MM.1S (cell line): Measurements from ENCODE around the gene CABCOCO1.

Source experiments
- DNase-seq: peaks from one replicate; pipeline ENCODE4 v3.0.0-alpha.2; 2015
- H2AFZ ChIP-seq: fragments of 300-600 bp; sonication (generic); 2 replicates; pipeline ENCODE4 v1.6.0; 2016; ENCODE audit warnings: antibody characterized with exemption, low read length
- H3F3A ChIP-seq: fragments of 300-600 bp; sonication (generic); 2 replicates; pipeline ENCODE4 v1.6.1; 2016; ENCODE audit warnings: mild to moderate bottlenecking, antibody characterized with exemption, low read length, moderate library complexity, mixed read lengths; ENCODE audit not compliant: insufficient read depth
- H3K27ac ChIP-seq: fragments of 300-600 bp; sonication (generic); 2 replicates; pipeline ENCODE4 v1.5.1; 2016; ENCODE audit warnings: mild to moderate bottlenecking, low read length
- H3K27me3 ChIP-seq: fragments of 300-600 bp; sonication (generic); replicated peaks from 2 replicates; pipeline ENCODE4 v1.6.0; 2016; ENCODE audit warnings: low read length; ENCODE audit not compliant: insufficient read depth
- H3K36me3 ChIP-seq: fragments of 300-600 bp; sonication (generic); replicated peaks from 2 replicates; pipeline ENCODE4 v1.6.1; 2016; ENCODE audit warnings: mild to moderate bottlenecking, low read length, mixed read lengths; ENCODE audit not compliant: insufficient read depth
- H3K4me1 ChIP-seq: fragments of 300-600 bp; sonication (generic); 2 replicates; pipeline ENCODE4 v1.6.1; 2016; ENCODE audit warnings: low read length, mixed read lengths
- H3K4me2 ChIP-seq: fragments of 300-600 bp; sonication (generic); 2 replicates; pipeline ENCODE4 v1.6.0; 2016; ENCODE audit warnings: low read depth, low read length
- H3K4me3 ChIP-seq: fragments of 300-600 bp; sonication (generic); 2 replicates; pipeline ENCODE4 v1.5.1; 2016; ENCODE audit warnings: low read length, mixed read lengths
- H3K79me2 ChIP-seq: fragments of 300-600 bp; sonication (generic); 2 replicates; pipeline ENCODE4 v1.6.1; 2016; ENCODE audit warnings: mixed run types, low read length, mixed read lengths
- H3K9ac ChIP-seq: fragments of 300-600 bp; sonication (generic); 2 replicates; pipeline ENCODE4 v1.6.1; 2016; ENCODE audit warnings: low read length, mixed read lengths
- H3K9me2 ChIP-seq: fragments of 300-600 bp; sonication (generic); replicated peaks from 2 replicates; pipeline ENCODE4 v1.6.1; 2016; ENCODE audit warnings: mild to moderate bottlenecking, low read length, mixed read lengths; ENCODE audit not compliant: insufficient read depth
- H3K9me3 ChIP-seq: fragments of 300-600 bp; sonication (generic); replicated peaks from 2 replicates; pipeline ENCODE4 v1.6.1; 2016; ENCODE audit warnings: mild to moderate bottlenecking, low read length, mixed read lengths; ENCODE audit not compliant: insufficient read depth
- H4K20me1 ChIP-seq: fragments of 300-600 bp; sonication (generic); 2 replicates; pipeline ENCODE4 v1.6.1; 2016; ENCODE audit warnings: mild to moderate bottlenecking, low read length, moderate library complexity, mixed read lengths; ENCODE audit not compliant: insufficient read depth
- EZH2 ChIP-seq: fragments of 300-600 bp; sonication (generic); optimal IDR thresholded peaks from 2 replicates; pipeline ENCODE3; 2017; ENCODE audit warnings: low read depth, mild to moderate bottlenecking, antibody characterized with exemption, low read length, mixed read lengths
- EZH2phosphoT487 ChIP-seq: fragments of 300-600 bp; sonication (generic); IDR thresholded peaks from 2 replicates; pipeline ENCODE4 v1.6.1; 2018; ENCODE audit warnings: antibody characterized with exemption, low read length
- TF ChIP-seq, protein P1 (sequence below): fragments of 300-600 bp; sonication (generic); IDR thresholded peaks from 2 replicates; pipeline ENCODE4 v1.5.1; 2016; ENCODE audit warnings: antibody characterized with exemption, low read length, mixed read lengths

CABCOCO1 gene

DNA sequence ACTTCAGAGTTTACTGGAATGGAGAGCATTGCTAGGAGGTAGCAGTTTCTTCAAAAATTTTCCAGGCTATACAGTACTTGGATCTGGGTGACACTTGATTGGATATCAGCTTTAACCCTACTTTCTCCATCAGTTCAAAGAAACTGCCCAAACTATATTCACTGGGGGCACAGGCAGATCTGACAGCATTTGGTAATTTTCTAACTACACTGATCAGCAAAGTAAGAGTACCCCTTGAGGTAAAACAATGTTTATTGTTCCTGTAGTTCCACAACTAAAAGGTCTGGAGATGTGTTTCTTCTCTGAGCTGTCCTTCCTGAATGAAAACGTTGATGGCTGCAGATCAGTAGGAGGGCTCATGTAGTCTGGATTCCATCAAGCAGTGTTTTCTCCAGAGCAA, 104.2 kb downstream of the CABCOCO1 start:
- Histone ChIP-seq H3K27ac (no peak overlapping the region), H3K9me2 (no peaks in the 10 kb centered on the region), H3K9me3 (no peaks in the 10 kb centered on the region), H3K4me3 (no peak overlapping the region), H3F3A (no peaks in the 10 kb centered on the region), H3K4me1 (no peaks in the 10 kb centered on the region), H3K9ac (no peak overlapping the region), H4K20me1 (no peaks in the 10 kb centered on the region), H3K79me2 (no peaks in the 10 kb centered on the region), H2AFZ (no peak overlapping the region), H3K36me3 (no peaks in the 10 kb centered on the region), H3K4me2 (no peak overlapping the region), H3K27me3 (no peaks in the 10 kb centered on the region)
- TF ChIP-seq, protein P1, sequence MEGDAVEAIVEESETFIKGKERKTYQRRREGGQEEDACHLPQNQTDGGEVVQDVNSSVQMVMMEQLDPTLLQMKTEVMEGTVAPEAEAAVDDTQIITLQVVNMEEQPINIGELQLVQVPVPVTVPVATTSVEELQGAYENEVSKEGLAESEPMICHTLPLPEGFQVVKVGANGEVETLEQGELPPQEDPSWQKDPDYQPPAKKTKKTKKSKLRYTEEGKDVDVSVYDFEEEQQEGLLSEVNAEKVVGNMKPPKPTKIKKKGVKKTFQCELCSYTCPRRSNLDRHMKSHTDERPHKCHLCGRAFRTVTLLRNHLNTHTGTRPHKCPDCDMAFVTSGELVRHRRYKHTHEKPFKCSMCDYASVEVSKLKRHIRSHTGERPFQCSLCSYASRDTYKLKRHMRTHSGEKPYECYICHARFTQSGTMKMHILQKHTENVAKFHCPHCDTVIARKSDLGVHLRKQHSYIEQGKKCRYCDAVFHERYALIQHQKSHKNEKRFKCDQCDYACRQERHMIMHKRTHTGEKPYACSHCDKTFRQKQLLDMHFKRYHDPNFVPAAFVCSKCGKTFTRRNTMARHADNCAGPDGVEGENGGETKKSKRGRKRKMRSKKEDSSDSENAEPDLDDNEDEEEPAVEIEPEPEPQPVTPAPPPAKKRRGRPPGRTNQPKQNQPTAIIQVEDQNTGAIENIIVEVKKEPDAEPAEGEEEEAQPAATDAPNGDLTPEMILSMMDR = no peak
- DNase-seq = no peak

DNA sequence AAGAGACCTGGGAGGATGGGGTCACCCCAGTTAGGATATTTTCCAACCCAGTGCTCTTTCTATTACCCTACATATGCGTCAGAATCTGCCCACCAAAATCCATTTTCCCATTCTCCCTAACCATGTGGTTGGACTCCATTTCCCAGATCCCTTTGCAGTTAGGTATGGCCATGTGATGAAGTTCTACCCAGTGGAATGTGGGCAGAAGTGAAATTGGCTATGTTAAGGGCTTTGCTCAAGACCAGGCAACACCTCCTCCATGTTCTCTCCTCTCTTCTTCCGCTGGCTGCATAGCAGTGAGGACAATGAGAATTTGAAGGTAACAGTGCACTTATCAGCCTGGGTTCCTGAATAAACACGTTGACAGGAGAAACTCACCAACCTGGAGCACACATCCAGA, 111.3 kb downstream of the CABCOCO1 start:
- Histone ChIP-seq H3F3A (no peaks in the 10 kb centered on the region), H3K4me1 (no peaks in the 10 kb centered on the region), H2AFZ (no peak overlapping the region), H3K4me3 (no peak overlapping the region), H3K27ac (no peak overlapping the region), H3K36me3 (no peaks in the 10 kb centered on the region), H3K27me3 (no peaks in the 10 kb centered on the region), H3K4me2 (no peak overlapping the region), H3K79me2 (no peaks in the 10 kb centered on the region), H3K9me2 (no peaks in the 10 kb centered on the region), H4K20me1 (no peaks in the 10 kb centered on the region), H3K9me3 (no peaks in the 10 kb centered on the region), H3K9ac (no peak overlapping the region)
- TF ChIP-seq, protein P1 = no peak
- TF ChIP-seq EZH2 (no peak), EZH2phosphoT487 (no peak)
- DNase-seq = no peak

DNA sequence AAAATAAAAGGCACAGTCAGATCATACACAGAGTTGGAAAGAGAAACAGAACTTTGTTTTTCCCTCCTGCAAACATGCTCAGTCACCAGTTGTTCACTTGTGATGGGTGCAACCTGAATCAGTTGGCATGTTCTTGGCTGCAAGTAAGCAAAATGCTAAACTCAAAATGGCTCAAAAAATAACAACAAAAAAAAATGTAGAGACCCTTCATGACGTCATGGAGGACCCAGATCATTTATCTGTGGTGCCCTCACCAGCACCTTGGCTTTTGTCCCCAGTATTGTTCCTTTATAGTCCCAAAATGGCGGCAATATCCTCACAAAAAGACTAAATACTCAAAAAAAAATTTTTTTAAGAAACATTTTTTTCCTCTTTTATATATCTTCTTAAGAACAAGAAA, 112.4 kb downstream of the CABCOCO1 start:
- Histone ChIP-seq H3K9ac (no peak overlapping the region), H4K20me1 (no peaks in the 10 kb centered on the region), H3K4me2 (no peak overlapping the region), H3K9me3 (no peaks in the 10 kb centered on the region), H3K4me3 (no peak overlapping the region), H3K79me2 (no peaks in the 10 kb centered on the region), H3K27me3 (no peaks in the 10 kb centered on the region), H3K9me2 (no peaks in the 10 kb centered on the region), H3K27ac (no peak overlapping the region), H3K36me3 (no peaks in the 10 kb centered on the region), H2AFZ (no peak overlapping the region), H3K4me1 (no peaks in the 10 kb centered on the region), H3F3A (no peaks in the 10 kb centered on the region)
- DNase-seq = no peak
- TF ChIP-seq, protein P1 = no peak
- TF ChIP-seq EZH2phosphoT487 (no peak), EZH2 (no peak)
